Adrenal gland (tissue), 5 donors: ENCODE results near the gene FNIP2.
"Not testable (repeated sequence)": the region's sequence is repeated elsewhere in the genome, so short reads cannot be mapped to it uniquely, and the experiment has no call there.

Source experiments
- CTCF ChIP-seq, 6 experiments: fragments of 450-650 bp in 4 of 6; fragments of 200-600 bp in 2 of 6; sonication (generic) in 1 of 6; IDR thresholded peaks; 1 replicate in 5 of 6; 2 replicates in 1 of 6; pipeline versions ENCODE4 v1.5.1 to v1.8.0; 2016 to 2021; ENCODE audit warnings: antibody characterized with exemption in 6 of 6, mild to moderate bottlenecking in 2 of 6, moderate library complexity in 1 of 6
- POLR2A ChIP-seq, 2 donors: fragments of 450-650 bp; IDR thresholded peaks; one replicate each; pipeline ENCODE4 v1.6.1; 2017; ENCODE audit warnings: antibody characterized with exemption in 2 of 2, mild to moderate bottlenecking in 2 of 2, moderate library complexity in 1 of 2
- donor health status: DM: no; HTN: no; CAD: no.

- not testable (repeated sequence) for TF ChIP-seq POLR2A, CTCF (IDR thresholded peaks at IDR 0.05)
These were observed 40.4 kb downstream of the FNIP2 start for GRCh38 chr4:158809208-158809607.
